Heart left ventricle (tissue), 16 donors: Measurements from ENCODE around the gene HBG2. TPM values are rescaled to one million over a fixed set of nuclear protein-coding genes. Genes with fewer than 3 reads are reported as not detected.
A peak's percentile ranks its signal among the peaks of the same experiment; 100 is the strongest.

ENCODE experiments used
- ATAC-seq, 4 donors: fragments of 200-7000 bp; cut with Tn5 transposase; one replicate each; pipeline ENCODE4 v1.9.1; 2020 to 2022; ENCODE audit warnings: moderate library complexity in 4 of 4, mild to moderate bottlenecking in 3 of 4, moderate number of reproducible peaks in 1 of 4
- DNase-seq, 5 donors: peaks; one replicate each; pipeline ENCODE4 v3.0.0-alpha.2; 2020
- H3K27ac ChIP-seq, 12 donors: fragments of 200-600 bp; sonication (generic) in 4 of 12; one replicate each; pipeline versions ENCODE4 v1.5.0 to v1.8.0; 2016 to 2022; ENCODE audit warnings: mild to moderate bottlenecking in 2 of 12
- H3K27me3 ChIP-seq, 9 donors: fragments of 200-600 bp; sonication (generic) in 2 of 9; one replicate each; pipeline versions ENCODE4 v1.5.1 to v1.8.0; 2016 to 2022; ENCODE audit warnings: mild to moderate bottlenecking in 3 of 9
- H3K36me3 ChIP-seq, 9 donors: fragments of 200-600 bp; sonication (generic) in 2 of 9; one replicate each; pipeline versions ENCODE4 v1.5.0 to v1.8.0; 2018 to 2022; ENCODE audit warnings: mild to moderate bottlenecking in 2 of 9
- H3K4me1 ChIP-seq, 12 donors: fragments of 200-600 bp; sonication (generic) in 4 of 12; one replicate each; pipeline versions ENCODE4 v1.5.0 to v1.8.0; 2016 to 2022; ENCODE audit warnings: mild to moderate bottlenecking in 3 of 12
- H3K4me3 ChIP-seq, 12 donors: fragments of 200-600 bp; sonication (generic) in 4 of 12; one replicate each; pipeline versions ENCODE4 v1.5.0 to v1.8.0; 2017 to 2022; ENCODE audit warnings: mild to moderate bottlenecking in 9 of 12, moderate library complexity in 4 of 12
- H3K9me3 ChIP-seq, 12 donors: fragments of 200-600 bp; sonication (generic) in 4 of 12; one replicate each; pipeline versions ENCODE4 v1.5.0 to v1.8.0; 2016 to 2022; ENCODE audit warnings: mild to moderate bottlenecking in 1 of 12
- CTCF ChIP-seq, 12 donors: fragments of 200-600 bp; sonication (generic) in 4 of 12; IDR thresholded peaks; one replicate each; pipeline versions ENCODE4 v1.5.0 to v1.8.0; 2018 to 2022; ENCODE audit warnings: antibody characterized with exemption in 12 of 12, mild to moderate bottlenecking in 5 of 12
- POLR2A ChIP-seq, 2 donors: fragments of 450-650 bp; IDR thresholded peaks; one replicate each; pipeline ENCODE4 v1.6.1; 2017; ENCODE audit warnings: antibody characterized with exemption in 2 of 2, mild to moderate bottlenecking in 2 of 2, moderate library complexity in 2 of 2
- WGBS, 4 donors: extraction: QIAGEN DNeasy Blood & Tissue Kit in 2 of 4; methylation state at CpG; one replicate each; pipeline versions ENCODE4 v1.1.5 to v1.1.7; 2013 to 2018; 5-methylcytosine and 5-hydroxymethylcytosine counted together
- intact Hi-C, 10 donors: fragments of 100-400 bp; cut with DNase I; formaldehyde crosslinking; loops; one replicate each; pipeline versions ENCODE4 v1.11.1 to v1.14.2; 2022
- polyA plus RNA-seq, 2 donors: library from polyadenylated mRNA; stranded (reverse); fragments of 200-250 nt; gene quantifications; one replicate each; pipeline ENCODE4 v1.2.3, GENCODE V29; 2013
- total RNA-seq, 9 donors: library from RNA; depleted of rRNA in 2 of 9; stranded (reverse); fragments of >200 nt in 2 of 9; fragmentation: NEBNext Ultra II Directional in 3 of 9; extraction: Animal tissue kit (Norgen Biotek cat#: 25700) in 3 of 9; gene quantifications; one replicate each; pipeline versions ENCODE4 v1.1.0 to v1.2.4, GENCODE V29; 2016 to 2023
- donor health status: ischemic (EF 13 %, LVEDD 7.1; RV severe dilation, severe dysfunction).
- donor health status: healthy with polysubstance abuse.
- donor health status: DM: no; HTN: yes; CAD: no.
- donor health status: DM: no; HTN: no; CAD: no.
- donor health status: ischemic (EF 25% LVEDD 6.9; RV normal size, moderate dysfunction).
- donor health status: ischemic (EF 25% LVEDD 5.7; RV mildly dilated, moderate dysfunction).
- donor health status: healthy.
- donor health status: DM: yes; HTN: yes; CAD: no.
- donor health status: ischemic (EF 35%, LVEDD 5.7; RV mildly dilated, moderate dysfunction).
- donor health status: nonischemic (EF 11% LVEDD 7.7; RV severe dilation, severe dysfunction).
- donor health status: DM: yes; HTN: yes; CAD: no.
- donor health status: PGD.
- donor health status: ischemic (EF 29% LVEDD 5.4; RV normal size, mild dysfunction).
- donor health status: nonischemic (EF 23%, LVEDD 6.1; RV moderate dilation, normal function).

HBG2 gene
- total and polyA plus RNA-seq, 11 donors = 0.72 to 2.0 (median 1.9) TPM; not detected in 8

DNA sequence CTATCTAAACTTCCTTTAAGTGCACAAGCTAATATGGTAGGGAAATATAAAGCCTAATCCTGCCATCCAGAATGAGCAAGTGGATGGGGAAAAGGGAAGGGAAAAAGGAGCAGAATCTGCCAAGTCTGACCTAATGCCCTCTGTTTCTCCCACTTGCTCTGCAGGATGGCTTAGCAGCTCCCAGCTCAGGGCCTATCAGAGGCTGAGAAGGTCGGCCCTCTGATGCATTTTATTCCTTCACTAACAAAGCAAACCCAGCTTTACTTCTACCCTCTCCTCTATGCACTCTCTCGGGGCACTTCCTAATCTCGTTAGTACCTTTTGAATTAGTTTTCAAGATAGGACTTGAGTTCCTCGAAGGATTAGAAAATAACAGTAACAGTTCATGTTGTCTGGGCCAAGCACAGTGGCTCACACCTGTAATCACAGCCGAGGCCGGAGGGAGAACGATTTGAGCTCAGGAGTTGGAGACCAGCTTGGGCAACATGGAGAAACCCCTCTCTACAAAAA lies 44.1 kb downstream of the HBG2 start:
- intact Hi-C loops = no loop called here
- TF ChIP-seq POLR2A (IDR thresholded peaks at IDR 0.05) (no peak), CTCF (IDR thresholded peaks at IDR 0.05) (no peak)

DNA sequence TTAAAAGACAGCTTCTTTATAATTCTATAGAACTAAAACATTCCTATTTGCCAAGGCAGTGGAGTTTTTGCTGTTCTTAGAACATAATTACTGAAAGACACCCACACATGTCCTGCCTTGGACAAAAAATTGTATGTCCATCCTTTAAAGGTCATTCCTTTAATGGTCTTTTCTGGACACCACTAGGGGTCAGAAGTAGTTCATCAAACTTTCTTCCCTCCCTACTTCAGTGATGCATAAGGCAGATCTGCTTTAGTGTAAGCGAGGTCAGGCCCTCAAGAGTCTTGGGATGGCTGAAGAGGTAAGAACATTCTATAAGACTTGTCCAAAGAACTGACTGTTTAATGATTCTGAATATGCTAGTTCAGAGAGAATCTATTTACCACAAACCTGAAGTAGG lies 49.8 kb downstream of the HBG2 start:
- Histone ChIP-seq H3K36me3 (no peaks in the 10 kb centered on the region), H3K9me3 (no peaks in the 10 kb centered on the region), H3K27me3 (peaks cover 0 to 4% (median 0%) of the 10 kb centered on the region in 9 donors), H3K4me1 (no peaks in the 10 kb centered on the region), H3K4me3 (no peak overlapping the region), H3K27ac (no peak overlapping the region)
- ATAC-seq = peak in 2 of 4 donors; percentile 48 to 57
- intact Hi-C loops = loop anchor here in 7 of 10 donors (2.0 to 10.0 kb wide), 4 partner anchors 176 to 1158 kb away; partner anchors contain the start of genes OR51M1 (in 4 of the 7) and OR52N2 (in 1 of the 7)
- TF ChIP-seq CTCF (IDR thresholded peaks at IDR 0.05) = peak in 10 of 12 donors; percentile 20 to 51 (median 38)
- no peak for TF ChIP-seq POLR2A (IDR thresholded peaks at IDR 0.05)
- WGBS, 4 donors = 7 to 20% (median 14%) methylated on average over 1 of the region's 1 CpG
- DNase-seq = no peak

More for the DNA sequence above, 44.1 kb downstream of the HBG2 start:
- 46 to 58% (median 55%) methylated on average over 7 of the region's 7 CpGs for WGBS, 4 donors
- Histone ChIP-seq H3K9me3 (peaks cover 0 to 6% (median 0%) of the 10 kb centered on the region in 12 donors), H3K36me3 (no peaks in the 10 kb centered on the region), H3K4me3 (no peak overlapping the region), H3K27me3 (no peaks in the 10 kb centered on the region), H3K4me1 (no peaks in the 10 kb centered on the region), H3K27ac (no peak overlapping the region)
- DNase-seq = no peak
- ATAC-seq = no peak

DNA sequence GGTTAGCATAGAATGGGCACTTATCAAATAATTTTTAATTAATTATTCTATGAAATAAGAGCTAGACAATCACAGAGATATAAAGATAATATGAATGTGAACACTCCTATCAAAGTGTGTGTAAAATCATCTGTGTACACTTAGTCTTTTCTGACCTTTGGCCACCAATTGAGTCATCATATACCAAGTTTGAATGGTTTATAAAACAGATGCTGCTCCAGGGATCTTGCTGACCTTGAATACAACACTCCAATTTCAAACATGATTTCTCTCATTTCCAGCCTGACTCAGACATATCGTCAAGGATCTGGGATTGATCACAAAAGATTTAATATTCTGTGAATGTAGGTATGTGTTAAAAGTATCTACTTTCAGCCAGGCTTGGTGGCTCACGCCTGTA lies 51.2 kb downstream of the HBG2 start:
- WGBS, 4 donors = 73 to 85% (median 77%) methylated on average over 2 of the region's 2 CpGs
- Histone ChIP-seq H3K27ac (no peak overlapping the region), H3K9me3 (no peaks in the 10 kb centered on the region), H3K4me3 (no peak overlapping the region), H3K4me1 (no peaks in the 10 kb centered on the region), H3K27me3 (peaks cover 0 to 4% (median 0%) of the 10 kb centered on the region in 9 donors), H3K36me3 (no peaks in the 10 kb centered on the region)
- TF ChIP-seq CTCF (IDR thresholded peaks at IDR 0.05) (no peak), POLR2A (IDR thresholded peaks at IDR 0.05) (no peak)
- ATAC-seq (no peak), DNase-seq (no peak)
- intact Hi-C loops = loop anchor here in 4 of 10 donors (5.0 to 10.0 kb wide), 3 partner anchors 179 to 1159 kb away; partner anchors contain the start of genes OR51M1 (in 3 of the 4) and OR52N2 (in 1 of the 4)

Other genes with a start within 250 kb of the HBG2 start
- not detected for gene OR52J3, start 208.3 kb downstream of the HBG2 start, total RNA-seq
- gene OR52J3, start 208.3 kb downstream of the HBG2 start, polyA plus RNA-seq = not detected
- not detected for gene OR52E2, start 195.2 kb downstream of the HBG2 start, total RNA-seq
- gene OR52E2, start 195.2 kb downstream of the HBG2 start, polyA plus RNA-seq = not detected
- gene OR52E1, start 185.2 kb downstream of the HBG2 start, total RNA-seq = not detected
- not detected for gene OR52E1, start 185.2 kb downstream of the HBG2 start, polyA plus RNA-seq
- not detected for gene OR52A5, start 116.4 kb downstream of the HBG2 start, total RNA-seq
- gene OR52A5, start 116.4 kb downstream of the HBG2 start, polyA plus RNA-seq = not detected
- gene OR52A1, start 100.0 kb downstream of the HBG2 start, total RNA-seq = not detected
- gene OR52A1, start 100.0 kb downstream of the HBG2 start, polyA plus RNA-seq = not detected
- not detected for gene OR51V1, start 54.1 kb downstream of the HBG2 start, total RNA-seq
- gene OR51V1, start 54.1 kb downstream of the HBG2 start, polyA plus RNA-seq = not detected
- 1,000 to 10,000 TPM in 1 of 9 donors, 100 to 1,000 TPM in 8; 123 to 1,223 (median 316) TPM for gene HBB, start 27.7 kb downstream of the HBG2 start, total RNA-seq
- gene HBB, start 27.7 kb downstream of the HBG2 start, polyA plus RNA-seq = 10 to 100 TPM in 1 of 2 donors, 1 to 10 TPM in 1; 1.1 to 53.3 TPM
- 1 to 10 TPM in 1 of 9 donors, not detected in 8; 4.2 TPM for gene HBD, start 20.3 kb downstream of the HBG2 start, total RNA-seq
- not detected for gene HBD, start 20.3 kb downstream of the HBG2 start, polyA plus RNA-seq
- gene HBG1, start 4.9 kb downstream of the HBG2 start, total RNA-seq = not detected
- gene HBG1, start 4.9 kb downstream of the HBG2 start, polyA plus RNA-seq = not detected
- gene HBE1, start 15.2 kb upstream of the HBG2 start, total RNA-seq = not detected
- gene HBE1, start 15.2 kb upstream of the HBG2 start, polyA plus RNA-seq = not detected
- gene OR51B4, start 47.2 kb upstream of the HBG2 start, total RNA-seq = not detected
- gene OR51B4, start 47.2 kb upstream of the HBG2 start, polyA plus RNA-seq = not detected
- gene OR51B2, start 69.5 kb upstream of the HBG2 start, total RNA-seq = not detected
- gene OR51B2, start 69.5 kb upstream of the HBG2 start, polyA plus RNA-seq = not detected
- gene OR51B5, start 88.7 kb upstream of the HBG2 start, total RNA-seq = under 1 TPM in 1 of 9 donors, not detected in 8; 0.80 TPM
- under 1 TPM in 1 of 2 donors, not detected in 1; 0.11 TPM for gene OR51B5, start 88.7 kb upstream of the HBG2 start, polyA plus RNA-seq
- gene OR51B6, start 96.7 kb upstream of the HBG2 start, total RNA-seq = not detected
- gene OR51B6, start 96.7 kb upstream of the HBG2 start, polyA plus RNA-seq = not detected
- gene OR51M1, start 129.0 kb upstream of the HBG2 start, total RNA-seq = not detected
- gene OR51M1, start 129.0 kb upstream of the HBG2 start, polyA plus RNA-seq = not detected
- gene OR51Q1, start 167.3 kb upstream of the HBG2 start, total RNA-seq = not detected
- gene OR51Q1, start 167.3 kb upstream of the HBG2 start, polyA plus RNA-seq = not detected
- gene OR51I1, start 186.7 kb upstream of the HBG2 start, total RNA-seq = not detected
- gene OR51I1, start 186.7 kb upstream of the HBG2 start, polyA plus RNA-seq = not detected
- gene OR51I2, start 194.5 kb upstream of the HBG2 start, total RNA-seq = not detected
- not detected for gene OR51I2, start 194.5 kb upstream of the HBG2 start, polyA plus RNA-seq
- gene OR52D1, start 233.9 kb upstream of the HBG2 start, total RNA-seq = not detected
- not detected for gene OR52D1, start 233.9 kb upstream of the HBG2 start, polyA plus RNA-seq